Ascending aorta (tissue), 2 donors: Measurements from ENCODE around the gene AMBRA1. TPM values are rescaled to one million over a fixed set of nuclear protein-coding genes. Genes with fewer than 3 reads are reported as not detected.

Source experiments
- DNase-seq, 2 donors: peaks; one replicate each; pipeline ENCODE4 v3.0.0-alpha.2; 2019; ENCODE audit warnings: low spot score in 2 of 2
- H3K27ac ChIP-seq, 2 donors: fragments of 200-600 bp; sonication (generic); one replicate each; pipeline ENCODE4 v1.5.1; 2016 to 2017; ENCODE audit warnings: mild to moderate bottlenecking in 1 of 2
- H3K27me3 ChIP-seq: fragments of 200-600 bp; sonication (generic); one replicate; pipeline ENCODE4 v1.5.1; 2017
- H3K36me3 ChIP-seq, 2 donors: fragments of 200-600 bp; sonication (generic); one replicate each; pipeline ENCODE4 v1.5.1; 2016
- H3K4me1 ChIP-seq, 2 donors: fragments of 200-600 bp; sonication (generic); one replicate each; pipeline ENCODE4 v1.5.1; 2016 to 2017; ENCODE audit warnings: mild to moderate bottlenecking in 1 of 2
- H3K4me3 ChIP-seq, 2 donors: fragments of 200-600 bp; sonication (generic); one replicate each; pipeline ENCODE4 v1.5.1; 2016 to 2017; ENCODE audit warnings: mild to moderate bottlenecking in 1 of 2
- H3K9me3 ChIP-seq, 2 donors: fragments of 200-600 bp; sonication (generic); one replicate each; pipeline ENCODE4 v1.5.1; 2016
- CTCF ChIP-seq, 3 experiments: fragments of 200-600 bp in 2 of 3; fragments of 450-650 bp in 1 of 3; sonication (generic) in 2 of 3; IDR thresholded peaks; one replicate each; pipeline ENCODE4 v1.5.1; 2016 to 2019; ENCODE audit warnings: antibody characterized with exemption in 3 of 3, mild to moderate bottlenecking in 1 of 3, moderate library complexity in 1 of 3
- intact Hi-C: fragments of 100-400 bp; cut with DNase I; formaldehyde crosslinking; loops from one replicate; pipeline ENCODE4 v1.15.1; 2023
- total RNA-seq: library from RNA; depleted of rRNA; stranded (reverse); fragments of >200 nt; gene quantifications from one replicate; pipeline ENCODE4 v1.1.0, GENCODE V29; 2016

The AMBRA1 gene
- total RNA-seq, 1 donor from 2014 or later = 12.1 TPM

- intact Hi-C loops = no loop called here
Measured at GRCh38 chr11:46609386-46609785, 15.6 kb upstream of the AMBRA1 start.

GRCh38 chr11:46607516-46607915 is 13.7 kb upstream of the AMBRA1 start:
- peaks cover 0 to 4% of the 10 kb centered on the region in 2 donors for H3K36me3 ChIP-seq
- intact Hi-C loops = no loop called here
- H3K9me3 ChIP-seq = no peaks in the 10 kb centered on the region
- H3K4me3 ChIP-seq = no peak overlapping the region
- no peak for DNase-seq
- H3K4me1 ChIP-seq = no peaks in the 10 kb centered on the region
- TF ChIP-seq CTCF (IDR thresholded peaks at IDR 0.05) = no peak
- H3K27ac ChIP-seq = no peak overlapping the region
- H3K27me3 ChIP-seq = no peaks in the 10 kb centered on the region

More at GRCh38 chr11:46609386-46609785, 15.6 kb upstream of the AMBRA1 start:
- no peak for TF ChIP-seq CTCF (IDR thresholded peaks at IDR 0.05)
- Histone ChIP-seq H3K4me3 (no peak overlapping the region), H3K27me3 (no peaks in the 10 kb centered on the region), H3K27ac (no peak overlapping the region), H3K9me3 (no peaks in the 10 kb centered on the region), H3K4me1 (no peaks in the 10 kb centered on the region), H3K36me3 (no peaks in the 10 kb centered on the region)
- no peak for DNase-seq

- H3K27ac ChIP-seq = no peak overlapping the region
- DNase-seq = no peak
- H3K36me3 ChIP-seq = peaks cover 0 to 4% of the 10 kb centered on the region in 2 donors
- no peaks in the 10 kb centered on the region for H3K9me3 ChIP-seq
- H3K4me1 ChIP-seq = no peaks in the 10 kb centered on the region
- intact Hi-C loops = no loop called here
- no peak overlapping the region for H3K4me3 ChIP-seq
- no peaks in the 10 kb centered on the region for H3K27me3 ChIP-seq
- no peak for TF ChIP-seq CTCF (IDR thresholded peaks at IDR 0.05)
Measured at GRCh38 chr11:46604796-46605195, 11.0 kb upstream of the AMBRA1 start.

GRCh38 chr11:46603704-46604308 is 10.0 kb upstream of the AMBRA1 start:
- no peak for TF ChIP-seq CTCF (IDR thresholded peaks at IDR 0.05)
- Histone ChIP-seq H3K27me3 (no peaks in the 10 kb centered on the region), H3K4me3 (no peak overlapping the region), H3K4me1 (no peaks in the 10 kb centered on the region), H3K27ac (no peak overlapping the region), H3K36me3 (peaks cover 0 to 4% of the 10 kb centered on the region in 2 donors), H3K9me3 (no peaks in the 10 kb centered on the region)
- no peak for DNase-seq
- intact Hi-C loops = no loop called here

GRCh38 chr11:46601129-46601528 is 7.3 kb upstream of the AMBRA1 start:
- DNase-seq = no peak
- TF ChIP-seq CTCF (IDR thresholded peaks at IDR 0.05) = no peak
- Histone ChIP-seq H3K4me3 (no peak overlapping the region), H3K4me1 (no peaks in the 10 kb centered on the region), H3K9me3 (no peaks in the 10 kb centered on the region), H3K27me3 (no peaks in the 10 kb centered on the region), H3K36me3 (peaks cover 0 to 4% of the 10 kb centered on the region in 2 donors), H3K27ac (no peak overlapping the region)
- intact Hi-C loops = no loop called here
